Measurements from ENCODE around the gene C1orf198. TPM values are rescaled to one million over a fixed set of nuclear protein-coding genes. Genes with fewer than 3 reads are reported as not detected.

The C1orf198 gene, protein sequence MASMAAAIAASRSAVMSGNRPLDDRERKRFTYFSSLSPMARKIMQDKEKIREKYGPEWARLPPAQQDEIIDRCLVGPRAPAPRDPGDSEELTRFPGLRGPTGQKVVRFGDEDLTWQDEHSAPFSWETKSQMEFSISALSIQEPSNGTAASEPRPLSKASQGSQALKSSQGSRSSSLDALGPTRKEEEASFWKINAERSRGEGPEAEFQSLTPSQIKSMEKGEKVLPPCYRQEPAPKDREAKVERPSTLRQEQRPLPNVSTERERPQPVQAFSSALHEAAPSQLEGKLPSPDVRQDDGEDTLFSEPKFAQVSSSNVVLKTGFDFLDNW
- 8.9 and 9.1 TPM in 2 replicates for total RNA-seq

DNA sequence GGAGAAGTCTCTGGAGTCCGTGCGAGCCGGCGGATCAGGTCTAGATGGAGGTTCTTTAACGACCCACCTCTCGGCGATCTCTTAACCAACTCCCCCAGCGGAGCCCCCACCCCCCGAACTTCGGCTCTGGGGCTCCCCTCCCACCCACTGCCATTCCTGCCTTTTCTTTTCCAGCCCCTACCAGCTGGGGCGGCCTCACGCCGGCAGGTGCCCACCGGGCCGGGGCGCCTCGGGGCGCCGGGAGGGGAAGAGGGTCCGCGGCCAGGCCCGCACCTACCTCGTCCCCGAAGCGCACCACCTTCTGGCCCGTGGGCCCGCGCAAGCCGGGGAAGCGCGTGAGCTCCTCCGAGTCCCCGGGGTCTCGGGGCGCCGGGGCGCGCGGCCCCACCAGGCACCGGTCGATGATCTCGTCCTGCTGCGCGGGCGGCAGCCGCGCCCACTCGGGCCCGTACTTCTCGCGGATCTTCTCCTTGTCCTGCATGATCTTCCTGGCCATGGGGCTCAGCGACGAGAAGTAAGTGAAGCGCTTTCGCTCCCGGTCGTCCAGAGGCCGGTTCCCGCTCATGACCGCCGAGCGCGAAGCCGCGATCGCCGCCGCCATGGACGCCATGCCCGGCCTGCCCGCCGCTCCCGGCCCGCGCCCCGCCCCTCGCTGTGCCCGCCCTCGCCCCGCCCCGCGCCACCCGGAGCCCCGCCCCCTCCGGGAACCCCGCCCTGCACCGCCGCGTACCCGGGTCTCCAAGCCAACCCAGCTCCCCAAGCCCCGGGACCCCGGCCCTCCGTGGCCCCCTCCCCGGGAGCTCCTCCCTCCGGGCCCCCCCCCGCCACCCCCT, at the start of gene C1orf198:
TSS of gene C1orf198 (minus strand) at position 619 of the 833 bp plus-strand sequence. CDS start at position 610, 9 bp downstream.
- intact Hi-C loops (cut with micrococcal nuclease), result loop anchor here (2.0 to 5.0 kb wide), 4 partner anchors 111 to 469 kb away; partner anchors contain the start of genes ARV1, COG2, EXOC8 and FAM89A

DNA sequence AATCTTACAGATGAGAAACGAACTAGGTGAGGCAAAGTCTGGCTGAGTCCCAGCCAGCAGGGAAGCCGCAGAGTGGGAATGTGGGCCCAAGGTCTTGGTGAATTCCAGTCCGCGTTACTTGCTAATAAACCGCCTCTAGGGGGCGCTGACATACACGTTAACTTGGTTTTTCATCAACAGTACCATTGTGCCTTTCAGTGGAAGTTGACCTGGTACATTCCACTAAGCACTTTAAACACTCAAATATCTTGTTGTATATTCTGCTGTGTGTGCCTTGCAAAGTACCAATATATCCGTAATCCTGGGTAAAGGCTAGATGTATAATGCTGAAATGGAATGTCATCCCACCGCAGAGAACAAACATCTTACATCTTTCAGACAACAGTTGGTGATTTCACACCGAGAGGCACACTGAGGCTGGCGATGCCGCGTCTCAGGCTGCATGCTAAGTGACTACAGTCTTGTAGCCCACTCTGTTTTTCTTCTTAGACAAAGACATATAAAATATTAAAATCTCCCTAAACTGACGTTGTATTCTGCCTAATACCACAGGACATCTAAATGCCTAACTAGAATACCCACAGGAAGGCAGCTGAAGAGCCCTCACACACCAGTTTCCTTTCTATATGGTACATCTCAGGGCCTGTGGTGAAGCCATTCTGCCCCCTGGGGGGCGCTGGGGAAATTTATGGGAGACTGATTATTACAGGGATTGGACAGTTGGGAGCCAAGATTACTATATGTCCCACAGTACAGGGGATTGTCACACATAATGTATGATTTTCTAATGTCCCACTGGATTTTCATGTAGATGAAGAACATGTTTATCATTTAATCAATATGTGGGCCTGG, 49.2 kb upstream of the C1orf198 start:
- peak; percentile 41 for DNase-seq (ENCODE audit: low spot score)
- Mint-ChIP-seq H3K4me1 (ENCODE audit: low read depth) (no peaks in the 10 kb centered on the region), H3K9me3 (no peaks in the 10 kb centered on the region), H3K36me3 (ENCODE audit: low read depth) (peaks cover 38% of the 10 kb centered on the region), H3K27me3 (ENCODE audit: low read depth) (no peaks in the 10 kb centered on the region), H3K27ac (no peak overlapping the region), H3K4me3 (ENCODE audit: low read depth) (no peak overlapping the region)
- intact Hi-C loops (cut with micrococcal nuclease), result loop anchor here (1.0 to 10.0 kb wide), 3 partner anchors 62 to 294 kb away; partner anchors contain the start of gene ARV1

More for the DNA sequence above, at the start of gene C1orf198:
- DNase-seq (ENCODE audit: low spot score), result peak; percentile 67
- Mint-ChIP-seq H3K9me3 (no peaks in the 10 kb centered on the region), H3K36me3 (ENCODE audit: low read depth) (no peaks in the 10 kb centered on the region), H3K4me3 (ENCODE audit: low read depth) (peak within 1 kb of the TSS; percentile 82), H3K27ac (peak within 1 kb of the TSS; percentile 64), H3K27me3 (ENCODE audit: low read depth) (peaks cover 31% of the 10 kb centered on the region), H3K4me1 (ENCODE audit: low read depth) (peaks cover 19% of the 10 kb centered on the region)

DNA sequence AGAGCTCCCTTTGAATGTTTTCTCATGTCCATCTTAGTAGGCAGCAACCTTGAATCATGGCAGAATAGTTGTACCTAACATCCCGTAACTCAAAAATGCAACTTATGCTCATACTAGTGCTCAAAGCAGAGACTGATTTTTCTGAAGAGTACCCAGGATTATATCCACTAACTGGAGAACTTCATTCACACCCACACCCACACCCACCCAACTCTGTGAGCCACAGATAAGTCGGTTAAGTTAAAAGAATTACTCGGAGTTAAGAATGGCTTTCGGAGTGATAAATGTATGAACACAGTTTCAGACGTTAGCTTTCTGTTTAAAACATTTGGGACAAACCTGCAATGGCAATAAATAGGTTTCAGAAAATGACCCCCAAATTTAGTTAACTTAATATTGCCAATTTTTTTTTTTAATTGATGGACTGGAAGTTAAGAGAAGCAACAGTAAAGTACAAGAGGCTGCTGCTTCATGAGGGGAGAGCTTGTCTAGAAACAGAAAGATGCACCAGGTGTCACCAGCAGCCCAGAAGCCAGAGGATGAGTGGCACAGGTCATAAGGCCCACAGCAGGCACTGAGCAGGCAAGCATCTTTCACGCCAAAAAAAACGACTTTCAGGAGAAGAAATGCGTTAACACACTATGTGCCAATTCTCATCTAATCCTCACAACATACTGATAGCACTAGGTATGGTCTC, 48.4 kb upstream of the C1orf198 start:
- Mint-ChIP-seq H3K36me3 (ENCODE audit: low read depth) (peaks cover 38% of the 10 kb centered on the region), H3K9me3 (no peaks in the 10 kb centered on the region), H3K4me1 (ENCODE audit: low read depth) (no peaks in the 10 kb centered on the region), H3K27me3 (ENCODE audit: low read depth) (no peaks in the 10 kb centered on the region), H3K27ac (no peak overlapping the region), H3K4me3 (ENCODE audit: low read depth) (no peak overlapping the region)
- intact Hi-C loops (cut with micrococcal nuclease), result loop anchor here (1.0 to 10.0 kb wide), 3 partner anchors 63 to 295 kb away; partner anchors contain the start of gene ARV1
- no peak for DNase-seq (ENCODE audit: low spot score)

DNA sequence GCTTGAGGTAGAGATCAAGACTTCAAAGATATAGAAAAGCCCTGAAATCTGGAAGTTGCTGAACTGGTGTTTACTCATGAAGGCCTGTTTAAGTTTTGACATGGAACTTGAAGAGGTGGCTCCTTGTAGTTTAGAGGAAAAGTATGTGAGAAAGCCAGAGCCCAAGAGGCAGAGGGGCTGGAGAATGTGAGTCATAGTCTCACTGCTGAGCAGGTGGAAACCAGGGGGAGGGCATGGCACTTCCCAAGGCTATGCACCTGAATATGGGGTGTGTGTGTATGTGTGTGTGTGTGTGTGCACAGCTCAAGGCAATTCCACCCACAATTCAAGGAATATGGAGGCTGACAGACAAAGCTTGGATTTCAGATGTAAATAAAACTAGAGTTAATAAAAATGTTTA, 46.8 kb upstream of the C1orf198 start:
- Mint-ChIP-seq H3K9me3 (no peaks in the 10 kb centered on the region), H3K4me1 (ENCODE audit: low read depth) (no peaks in the 10 kb centered on the region), H3K4me3 (ENCODE audit: low read depth) (no peak overlapping the region), H3K36me3 (ENCODE audit: low read depth) (peaks cover 41% of the 10 kb centered on the region), H3K27ac (no peak overlapping the region), H3K27me3 (ENCODE audit: low read depth) (no peaks in the 10 kb centered on the region)
- no peak for DNase-seq (ENCODE audit: low spot score)
- intact Hi-C loops (cut with micrococcal nuclease), result loop anchor here (10.0 kb wide), 1 partner anchor 180 kb away; no protein-coding TSS in a partner anchor

DNA sequence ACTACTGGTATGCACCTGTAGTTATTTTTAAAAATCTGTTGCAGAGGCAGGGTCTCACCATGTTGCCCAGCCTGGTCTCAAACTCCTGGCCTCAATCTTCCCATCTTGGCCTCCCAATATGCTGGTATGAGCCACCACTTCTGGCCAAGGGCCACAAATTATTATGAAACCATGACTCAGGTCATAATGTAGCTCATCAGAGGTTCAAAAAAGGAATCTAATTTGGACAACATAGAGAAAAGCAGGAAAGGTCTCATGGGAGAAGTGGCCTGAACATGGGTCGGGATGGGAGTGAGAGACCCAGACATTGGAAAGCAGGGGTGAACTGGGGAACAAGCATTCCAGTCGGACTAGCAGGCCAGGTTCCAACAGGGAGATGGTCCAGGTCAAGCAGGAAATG, 45.2 kb upstream of the C1orf198 start:
- Mint-ChIP-seq H3K4me1 (ENCODE audit: low read depth) (no peaks in the 10 kb centered on the region), H3K36me3 (ENCODE audit: low read depth) (peaks cover 41% of the 10 kb centered on the region), H3K9me3 (no peaks in the 10 kb centered on the region), H3K4me3 (ENCODE audit: low read depth) (no peak overlapping the region), H3K27ac (no peak overlapping the region), H3K27me3 (ENCODE audit: low read depth) (no peaks in the 10 kb centered on the region)
- intact Hi-C loops (cut with micrococcal nuclease), result loop anchor here (10.0 kb wide), 1 partner anchor 181 kb away; no protein-coding TSS in a partner anchor
- DNase-seq (ENCODE audit: low spot score), result no peak

DNA sequence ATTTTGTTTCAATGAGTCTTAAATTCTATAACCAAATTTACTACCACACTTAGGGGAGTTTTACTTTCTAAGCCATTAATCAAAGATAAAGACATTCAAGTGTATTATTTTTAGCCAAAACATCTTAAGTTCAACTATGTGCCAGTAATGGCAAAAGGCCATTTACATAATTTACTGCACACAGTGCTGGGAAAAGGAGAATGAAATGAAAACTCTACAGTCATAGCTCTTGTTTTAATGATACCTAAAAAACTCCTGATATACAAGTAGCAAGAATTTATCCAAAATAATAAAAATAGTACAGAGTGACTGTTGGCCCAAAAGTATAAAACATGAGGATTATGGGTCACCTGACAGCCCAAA, 42.4 kb upstream of the C1orf198 start:
- Mint-ChIP-seq H3K27ac (no peak overlapping the region), H3K4me1 (ENCODE audit: low read depth) (peaks cover 1% of the 10 kb centered on the region), H3K4me3 (ENCODE audit: low read depth) (no peak overlapping the region), H3K9me3 (no peaks in the 10 kb centered on the region), H3K36me3 (ENCODE audit: low read depth) (peaks cover 54% of the 10 kb centered on the region), H3K27me3 (ENCODE audit: low read depth) (no peaks in the 10 kb centered on the region)
- no peak for DNase-seq (ENCODE audit: low spot score)
- intact Hi-C loops (cut with micrococcal nuclease), result loop anchor here (10.0 kb wide), 1 partner anchor 184 kb away; no protein-coding TSS in a partner anchor

DNA sequence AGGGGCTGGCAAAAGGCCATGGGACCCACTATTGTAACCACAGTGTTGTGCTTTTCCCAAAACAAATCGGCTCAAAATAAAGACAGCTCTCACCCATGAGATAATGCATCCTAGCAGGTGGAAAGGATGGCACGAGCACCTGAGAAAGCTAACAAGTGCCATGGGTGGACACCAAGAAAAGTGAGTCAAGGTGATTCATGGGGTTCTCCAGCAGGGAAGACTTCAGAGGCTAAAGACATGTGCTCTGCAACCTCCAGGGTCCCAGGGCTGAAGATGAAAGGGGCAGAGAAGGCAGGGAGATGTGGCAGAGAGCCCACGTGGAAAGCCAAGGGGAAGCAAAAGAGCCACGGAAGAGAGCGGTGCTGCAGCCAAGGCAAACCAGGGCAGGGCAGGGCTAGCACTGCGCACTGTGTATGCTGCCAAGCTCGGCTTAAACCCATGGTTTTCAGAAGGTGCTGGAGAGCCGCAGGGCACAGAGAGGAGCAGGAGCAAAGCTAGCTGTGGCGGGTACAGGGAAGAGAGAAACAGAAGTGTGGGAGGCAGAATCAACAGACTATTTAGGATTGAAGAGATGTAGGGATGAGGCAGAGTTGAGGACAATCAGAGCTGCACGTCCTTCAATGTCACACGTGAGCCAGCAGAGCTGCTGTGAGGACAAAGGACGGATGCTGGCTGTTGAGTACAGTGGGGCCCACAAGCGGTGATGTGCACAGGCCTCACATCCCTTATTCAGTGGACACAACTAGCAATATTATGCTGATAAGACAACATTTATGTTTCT, 41.8 kb upstream of the C1orf198 start:
- intact Hi-C loops (cut with micrococcal nuclease), result loop anchor here (10.0 kb wide), 1 partner anchor 185 kb away; no protein-coding TSS in a partner anchor
- Mint-ChIP-seq H3K27ac (no peak overlapping the region), H3K9me3 (no peaks in the 10 kb centered on the region), H3K4me3 (ENCODE audit: low read depth) (no peak overlapping the region), H3K36me3 (ENCODE audit: low read depth) (peaks cover 58% of the 10 kb centered on the region), H3K27me3 (ENCODE audit: low read depth) (no peaks in the 10 kb centered on the region), H3K4me1 (ENCODE audit: low read depth) (peaks cover 4% of the 10 kb centered on the region)
- no peak for DNase-seq (ENCODE audit: low spot score)

DNA sequence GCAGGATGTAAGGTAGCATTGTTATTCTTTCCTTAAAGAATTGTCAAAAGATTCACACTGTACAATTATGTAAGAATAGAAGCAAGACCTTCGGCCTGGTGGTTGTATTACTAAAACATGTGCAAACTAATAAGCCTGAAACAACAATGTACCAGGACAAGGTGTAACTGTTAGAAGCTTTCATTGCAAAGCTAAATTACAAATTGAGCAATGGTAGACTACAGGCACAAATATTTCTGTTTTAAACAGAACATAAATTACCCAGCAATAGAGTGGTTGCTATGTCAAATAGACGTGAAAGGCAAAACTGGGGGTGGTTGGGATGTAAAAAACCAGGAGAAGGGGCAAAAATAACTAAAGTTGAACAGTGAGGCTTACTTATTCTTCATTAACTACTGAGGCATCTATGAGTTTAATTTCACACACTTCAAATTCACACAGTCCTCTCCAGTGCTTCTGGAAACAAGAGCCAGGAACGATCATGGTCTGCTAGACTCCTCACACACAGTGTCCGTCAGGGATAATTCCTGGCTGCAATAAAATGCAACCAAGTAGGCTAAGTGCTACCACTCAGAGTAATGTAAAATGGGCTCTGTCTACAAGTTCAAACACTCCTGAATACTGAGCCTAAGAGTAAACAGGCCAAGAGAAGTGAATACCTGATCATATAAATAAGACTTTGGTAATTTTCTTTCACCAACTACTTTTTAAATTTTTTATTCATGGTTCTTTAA, 39.3 kb upstream of the C1orf198 start:
- H3K27me3 Mint-ChIP-seq (ENCODE audit: low read depth), result no peaks in the 10 kb centered on the region

DNA sequence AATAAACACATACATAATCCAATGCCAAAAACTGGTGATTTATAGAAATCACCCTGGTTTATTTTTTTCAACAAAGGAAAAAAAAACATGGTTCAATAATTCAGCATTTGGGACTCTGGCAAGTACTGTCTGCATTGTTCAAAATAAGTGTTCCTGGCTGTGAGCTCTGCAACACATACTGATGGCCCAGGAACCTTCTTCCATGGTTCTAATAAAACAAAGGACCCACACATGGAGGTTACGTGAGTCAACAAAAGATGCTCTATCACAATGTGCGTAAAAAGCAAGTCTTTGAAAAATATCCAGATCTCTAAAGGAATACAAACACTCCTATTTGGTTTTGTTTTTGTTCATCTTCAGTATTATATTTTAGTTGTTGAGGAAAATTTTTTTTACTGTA, 37.9 kb upstream of the C1orf198 start:
- H3K4me1 Mint-ChIP-seq (ENCODE audit: low read depth), result peaks cover 4% of the 10 kb centered on the region
- no peak for DNase-seq (ENCODE audit: low spot score)
- intact Hi-C loops (cut with micrococcal nuclease), result no loop called here

More for the DNA sequence above, 39.3 kb upstream of the C1orf198 start:
- H3K27ac Mint-ChIP-seq, result no peak overlapping the region
- intact Hi-C loops (cut with micrococcal nuclease), result no loop called here
- no peaks in the 10 kb centered on the region for H3K9me3 Mint-ChIP-seq
- no peak overlapping the region for H3K4me3 Mint-ChIP-seq (ENCODE audit: low read depth)
- peaks cover 4% of the 10 kb centered on the region for H3K4me1 Mint-ChIP-seq (ENCODE audit: low read depth)
- DNase-seq (ENCODE audit: low spot score), result no peak
- peaks cover 60% of the 10 kb centered on the region for H3K36me3 Mint-ChIP-seq (ENCODE audit: low read depth)

DNA sequence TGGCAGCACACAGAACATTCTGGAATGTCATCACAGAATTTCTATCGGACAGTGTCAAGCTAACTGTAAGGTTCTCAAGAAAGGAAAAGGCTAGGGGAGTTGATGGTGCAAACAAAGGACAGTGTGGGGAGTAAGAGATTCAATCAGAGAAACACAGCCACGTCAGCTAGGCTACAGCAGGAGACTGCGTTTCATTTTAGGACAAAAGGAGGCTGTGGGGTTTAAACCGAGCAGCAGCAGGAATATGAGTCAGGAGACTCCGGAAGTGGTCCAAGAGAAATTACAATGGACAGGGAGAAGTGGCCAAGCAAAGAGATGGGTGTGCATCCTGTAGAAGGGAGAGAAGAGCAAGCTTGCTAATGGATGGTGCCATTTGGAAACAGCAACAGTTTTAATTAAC, 37.4 kb upstream of the C1orf198 start:
- Mint-ChIP-seq H3K4me3 (ENCODE audit: low read depth) (no peak overlapping the region), H3K36me3 (ENCODE audit: low read depth) (peaks cover 46% of the 10 kb centered on the region), H3K27ac (peak overlapping the region; percentile 25), H3K4me1 (ENCODE audit: low read depth) (peaks cover 4% of the 10 kb centered on the region), H3K9me3 (no peaks in the 10 kb centered on the region), H3K27me3 (ENCODE audit: low read depth) (no peaks in the 10 kb centered on the region)
- DNase-seq (ENCODE audit: low spot score), result no peak
- intact Hi-C loops (cut with micrococcal nuclease), result no loop called here

More for the DNA sequence above, 37.9 kb upstream of the C1orf198 start:
- Mint-ChIP-seq H3K9me3 (no peaks in the 10 kb centered on the region), H3K27ac (no peak overlapping the region), H3K4me3 (ENCODE audit: low read depth) (no peak overlapping the region), H3K27me3 (ENCODE audit: low read depth) (no peaks in the 10 kb centered on the region), H3K36me3 (ENCODE audit: low read depth) (peaks cover 50% of the 10 kb centered on the region)
